DOHH2 (cell line): ENCODE results near the gene SLC44A3.

Experiments used
- H3F3A ChIP-seq: fragments of 200-600 bp; sonication (generic), shearing (Covaris generic); 2 replicates; pipeline ENCODE4 v1.6.0; 2016; ENCODE audit warnings: antibody characterized with exemption, mild to moderate bottlenecking; ENCODE audit not compliant: control insufficient read depth, insufficient read depth
- H3K27ac ChIP-seq: fragments of 200-600 bp; sonication (generic); 2 replicates; pipeline ENCODE4 v1.5.1; 2014; ENCODE audit warnings: low read depth, mild to moderate bottlenecking, low read length, moderate library complexity
- H3K27me3 ChIP-seq: fragments of 200-600 bp; sonication (generic); 2 replicates; pipeline ENCODE4 v1.6.1; 2014; ENCODE audit warnings: mild to moderate bottlenecking, low read length, mixed read lengths; ENCODE audit not compliant: control insufficient read depth
- H3K36me3 ChIP-seq: fragments of 200-600 bp; sonication (generic); 2 replicates; pipeline ENCODE4 v1.6.1; 2014; ENCODE audit warnings: mild to moderate bottlenecking, low read length, moderate library complexity, mixed read lengths; ENCODE audit not compliant: control insufficient read depth
- H3K4me1 ChIP-seq: fragments of 200-600 bp; sonication (generic); 2 replicates; pipeline ENCODE4 v1.6.1; 2014; ENCODE audit warnings: mild to moderate bottlenecking, low read length, mixed read lengths; ENCODE audit not compliant: control insufficient read depth
- H3K4me2 ChIP-seq: fragments of 200-600 bp; sonication (generic); 2 replicates; pipeline ENCODE4 v1.6.0; 2014; ENCODE audit warnings: mild to moderate bottlenecking, low read length, moderate library complexity
- H3K4me3 ChIP-seq: fragments of 200-600 bp; sonication (generic); 2 replicates; pipeline ENCODE4 v1.5.1; 2014; ENCODE audit warnings: mild to moderate bottlenecking, low read length, mixed read lengths
- H3K79me2 ChIP-seq: fragments of 200-600 bp; sonication (generic); 2 replicates; pipeline ENCODE4 v1.6.1; 2014; ENCODE audit warnings: mild to moderate bottlenecking, low read length, mixed read lengths; ENCODE audit not compliant: control insufficient read depth
- H3K9me2 ChIP-seq: fragments of 200-600 bp; sonication (generic); replicated peaks from 2 replicates; pipeline ENCODE4 v1.6.1; 2014; ENCODE audit warnings: mild to moderate bottlenecking, low read length, mixed read lengths; ENCODE audit not compliant: control insufficient read depth
- H3K9me3 ChIP-seq: fragments of 200-600 bp; sonication (generic); 2 replicates; pipeline ENCODE4 v1.6.1; 2014; ENCODE audit warnings: antibody characterized with exemption, low read length, mixed read lengths; ENCODE audit not compliant: control insufficient read depth, insufficient read depth
- H4K20me1 ChIP-seq: fragments of 200-600 bp; sonication (generic); 2 replicates; pipeline ENCODE4 v1.6.0; 2014; ENCODE audit warnings: low read depth, mild to moderate bottlenecking, antibody characterized with exemption, low read length, moderate library complexity; ENCODE audit not compliant: control insufficient read depth, insufficient read depth
- CTCF ChIP-seq: fragments of 200-600 bp; sonication (generic); IDR thresholded peaks from one replicate; pipeline ENCODE4 v1.5.1; 2014; ENCODE audit warnings: antibody characterized with exemption, mild to moderate bottlenecking, low read depth, low read length; ENCODE audit not compliant: poor library complexity, severe bottlenecking
- EZH2phosphoT487 ChIP-seq: fragments of 200-600 bp; sonication (generic); IDR thresholded peaks from 2 replicates; pipeline ENCODE4 v1.6.1; 2017; ENCODE audit warnings: borderline replicate concordance, mild to moderate bottlenecking, antibody characterized with exemption, low read length, moderate library complexity, mixed read lengths

SLC44A3 gene

GRCh38 chr1:94884106-94884505, 63.9 kb downstream of the SLC44A3 start:
- Histone ChIP-seq H3K27ac (no peak overlapping the region), H3F3A (no peaks in the 10 kb centered on the region), H3K4me2 (no peak overlapping the region), H3K9me2 (no peaks in the 10 kb centered on the region), H3K36me3 (no peaks in the 10 kb centered on the region), H3K79me2 (no peaks in the 10 kb centered on the region), H4K20me1 (no peaks in the 10 kb centered on the region), H3K27me3 (no peaks in the 10 kb centered on the region), H3K4me3 (no peak overlapping the region), H3K4me1 (no peaks in the 10 kb centered on the region), H3K9me3 (no peaks in the 10 kb centered on the region)
- no peak for TF ChIP-seq EZH2phosphoT487

GRCh38 chr1:94884507-94884906, 64.3 kb downstream of the SLC44A3 start:
- Histone ChIP-seq H3K4me2 (no peak overlapping the region), H3F3A (no peaks in the 10 kb centered on the region), H3K79me2 (no peaks in the 10 kb centered on the region), H3K27me3 (no peaks in the 10 kb centered on the region), H3K36me3 (no peaks in the 10 kb centered on the region), H3K4me3 (no peak overlapping the region), H3K4me1 (no peaks in the 10 kb centered on the region), H3K9me3 (no peaks in the 10 kb centered on the region), H3K9me2 (no peaks in the 10 kb centered on the region), H3K27ac (no peak overlapping the region), H4K20me1 (no peaks in the 10 kb centered on the region)
- TF ChIP-seq CTCF (no peak), EZH2phosphoT487 (no peak)

GRCh38 chr1:94886361-94886760, 66.2 kb downstream of the SLC44A3 start:
- Histone ChIP-seq H3K9me2 (no peaks in the 10 kb centered on the region), H3K4me1 (no peaks in the 10 kb centered on the region), H3K4me3 (no peak overlapping the region), H3K27ac (no peak overlapping the region), H3F3A (no peaks in the 10 kb centered on the region), H3K9me3 (no peaks in the 10 kb centered on the region), H3K36me3 (no peaks in the 10 kb centered on the region), H3K27me3 (no peaks in the 10 kb centered on the region), H3K79me2 (no peaks in the 10 kb centered on the region), H3K4me2 (no peak overlapping the region), H4K20me1 (no peaks in the 10 kb centered on the region)
- TF ChIP-seq EZH2phosphoT487 (no peak), CTCF (no peak)

- no peaks in the 10 kb centered on the region for H3K4me1 ChIP-seq
- H3K9me2 ChIP-seq: no peaks in the 10 kb centered on the region
- no peaks in the 10 kb centered on the region for H3K36me3 ChIP-seq
- no peaks in the 10 kb centered on the region for H4K20me1 ChIP-seq
- H3K4me3 ChIP-seq: no peak overlapping the region
- H3K4me2 ChIP-seq: no peak overlapping the region
- no peak overlapping the region for H3K27ac ChIP-seq
- H3K27me3 ChIP-seq: no peaks in the 10 kb centered on the region
- H3F3A ChIP-seq: no peaks in the 10 kb centered on the region
- H3K79me2 ChIP-seq: no peaks in the 10 kb centered on the region
- no peak for TF ChIP-seq EZH2phosphoT487
- TF ChIP-seq CTCF: no peak
- H3K9me3 ChIP-seq: no peaks in the 10 kb centered on the region
These were observed 66.9 kb downstream of the SLC44A3 start for GRCh38 chr1:94887106-94887505.
